K562 (cell line): ENCODE data around the gene WDR91.

Experiments
- ASH1L ChIP-seq: fragments of 450-650 bp; IDR thresholded peaks from 2 replicates; pipeline ENCODE4 v1.6.1; 2018; ENCODE audit warnings: borderline replicate concordance, mild to moderate bottlenecking, low read depth; ENCODE audit not compliant: partially characterized antibody
- ATF7 ChIP-seq: fragments of 450-650 bp; IDR thresholded peaks from 2 replicates; pipeline ENCODE4 v1.7.1; 2014; ENCODE audit warnings: mild to moderate bottlenecking, moderate library complexity
- CTCF ChIP-seq, 3 experiments: IDR thresholded peaks in 2 of 3; conservative IDR thresholded peaks in 1 of 3; 2 replicates each; pipeline ENCODE4 v1.5.1; 2011 to 2012; ENCODE audit warnings: low read length in 3 of 3, mild to moderate bottlenecking in 3 of 3, control low read depth in 2 of 3, improper control_type of control experiment in 1 of 3, inconsistent platforms in 1 of 3, low read depth in 1 of 3, mixed read lengths in 1 of 3, moderate library complexity in 1 of 3; ENCODE audit not compliant: insufficient read depth in 2 of 3
- DDX20 ChIP-seq: fragments of 450-650 bp; IDR thresholded peaks from 2 replicates; pipeline ENCODE4 v1.6.1; 2016; ENCODE audit warnings: missing genetic modification characterization, low read depth, mild to moderate bottlenecking, missing compliant biosample characterization, moderate library complexity
- ESRRA ChIP-seq: fragments of 450-650 bp; IDR thresholded peaks from 2 replicates; pipeline ENCODE4 v1.6.1; 2014; ENCODE audit warnings: low read depth, mild to moderate bottlenecking, moderate library complexity, borderline replicate concordance
- GTF2F1 ChIP-seq: IDR thresholded peaks from 2 replicates; pipeline ENCODE4 v1.6.1; 2011; ENCODE audit warnings: low read depth, low read length, improper control_type of control experiment
- JUNB ChIP-seq: fragments of 450-650 bp; formaldehyde crosslinking; conservative IDR thresholded peaks from 2 replicates; pipeline ENCODE4 v1.4.0; 2020; ENCODE audit warnings: mild to moderate bottlenecking
- JUND ChIP-seq, 2 experiments: IDR thresholded peaks; 2 replicates in 1 of 2; 3 replicates in 1 of 2; pipeline ENCODE4 v1.6.1; 2011; ENCODE audit warnings: borderline replicate concordance in 2 of 2, low read depth in 2 of 2, low read length in 2 of 2, improper control_type of control experiment in 1 of 2, missing biosample characterization in 1 of 2, missing genetic modification characterization in 1 of 2, missing genetic modification reagents in 1 of 2
- MAX ChIP-seq: sonication (generic); formaldehyde crosslinking; IDR thresholded peaks from 2 replicates; pipeline ENCODE4 v1.9.0; 2022; ENCODE audit warnings: mild to moderate bottlenecking, missing genetic modification reagents
- MLX ChIP-seq, 2 experiments: fragments of 450-650 bp in 1 of 2; sonication (generic) in 1 of 2; formaldehyde crosslinking; conservative IDR thresholded peaks; 2 replicates each; pipeline versions ENCODE4 v1.4.0 to v1.8.1; 2020 to 2022; ENCODE audit warnings: mild to moderate bottlenecking in 1 of 2, missing genetic modification reagents in 1 of 2
- PHF20 ChIP-seq: fragments of 450-650 bp; IDR thresholded peaks from 2 replicates; pipeline ENCODE4 v1.6.1; 2018; ENCODE audit not compliant: partially characterized antibody
- TBL1XR1 ChIP-seq, 2 experiments: IDR thresholded peaks; 2 replicates each; pipeline ENCODE4 v1.6.1; 2012; ENCODE audit warnings: improper control_type of control experiment in 2 of 2, low read length in 2 of 2, mild to moderate bottlenecking in 1 of 2
- ZBTB1 ChIP-seq: sonication (generic); formaldehyde crosslinking; IDR thresholded peaks from 2 replicates; pipeline ENCODE4 v1.8.1; 2023; ENCODE audit warnings: missing genetic modification reagents, low read depth, mild to moderate bottlenecking, borderline replicate concordance

- TF ChIP-seq JUNB, result no peak
- no peak for TF ChIP-seq ATF7
- no peak for TF ChIP-seq ASH1L
- no peak for TF ChIP-seq CTCF (IDR thresholded peaks at IDR 0.05 in 2 of 3, conservative IDR thresholded peaks at IDR 0.05 in 1 of 3; ENCODE audit: insufficient read depth in 2 of 3, low read depth in 1 of 3, low read length in 3 of 3)
- no peak for TF ChIP-seq PHF20
- TF ChIP-seq ESRRA, result no peak
- TF ChIP-seq TBL1XR1 (IDR thresholded peaks at IDR 0.05; ENCODE audit: low read length in 2 of 2), result no peak
- TF ChIP-seq ZBTB1 (CRISPR knock-in tag), result no peak
- no peak for TF ChIP-seq JUND (IDR thresholded peaks at IDR 0.05; ENCODE audit: borderline replicate concordance, low read depth, low read length)
- no peak for TF ChIP-seq JUND (tag; IDR thresholded peaks at IDR 0.05; ENCODE audit: borderline replicate concordance, low read depth, low read length)
- no peak for TF ChIP-seq MLX (CRISPR knock-in tag; conservative IDR thresholded peaks at IDR 0.05)
- no peak for TF ChIP-seq MAX
- no peak for TF ChIP-seq DDX20 (tag)
- TF ChIP-seq GTF2F1, result no peak
Observed at GRCh38 chr7:135224027-135224426, 12.7 kb upstream of the WDR91 start.
